Right hindlimb (tissue), 1 donor: ENCODE data around the gene NDFIP1.
"Not testable (repeated sequence)": the region's sequence is repeated elsewhere in the genome, so short reads cannot be mapped to it uniquely, and the experiment has no call there.

Experiments
- DNase-seq: peaks from one replicate; pipeline ENCODE4 v3.0.0-alpha.2; 2018

The NDFIP1 gene

GRCh38 chr5:142120247-142120935, 11.8 kb downstream of the NDFIP1 start:
- DNase-seq: no peak

GRCh38 chr5:142122121-142122520, 13.5 kb downstream of the NDFIP1 start:
- no peak for DNase-seq

DNA sequence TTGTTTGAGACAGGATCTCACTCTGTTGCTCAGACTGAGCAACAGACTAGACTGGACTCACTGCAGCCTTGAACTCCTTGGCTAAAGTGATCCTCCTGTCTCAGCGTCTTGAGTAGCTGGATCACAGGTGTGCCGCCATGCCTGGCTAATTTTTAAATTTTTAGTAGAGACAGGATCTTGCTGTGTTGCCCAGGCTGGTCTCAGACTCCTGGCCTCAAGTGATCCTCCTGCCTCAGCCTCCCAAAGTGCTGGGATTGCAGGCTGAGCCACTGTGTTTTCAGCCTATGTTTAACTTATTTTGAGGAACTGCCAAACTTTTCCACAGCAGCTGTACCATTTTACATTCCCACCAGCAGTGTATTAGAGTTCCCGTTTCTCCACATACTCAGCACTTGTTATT, 16.8 kb downstream of the NDFIP1 start:
- DNase-seq: no peak

DNA sequence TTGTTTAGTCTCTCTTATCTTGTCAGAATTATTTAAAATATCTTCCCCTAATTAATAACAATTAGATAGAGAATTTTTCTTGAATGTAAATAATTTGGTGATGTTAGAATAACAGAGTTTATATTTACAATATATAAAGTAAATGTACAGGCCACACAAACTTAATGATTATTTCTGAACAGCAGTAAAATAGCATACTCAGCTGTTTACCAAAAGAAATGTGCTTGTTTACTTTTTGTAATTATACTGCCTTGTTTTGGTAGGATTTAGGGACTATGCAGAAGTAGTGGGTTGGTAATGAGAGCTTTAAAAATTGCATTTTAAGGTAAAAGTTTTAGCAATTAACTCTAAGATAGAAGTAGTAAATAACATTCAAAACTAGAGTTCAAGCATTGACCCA, 17.4 kb downstream of the NDFIP1 start:
- no peak for DNase-seq

DNA sequence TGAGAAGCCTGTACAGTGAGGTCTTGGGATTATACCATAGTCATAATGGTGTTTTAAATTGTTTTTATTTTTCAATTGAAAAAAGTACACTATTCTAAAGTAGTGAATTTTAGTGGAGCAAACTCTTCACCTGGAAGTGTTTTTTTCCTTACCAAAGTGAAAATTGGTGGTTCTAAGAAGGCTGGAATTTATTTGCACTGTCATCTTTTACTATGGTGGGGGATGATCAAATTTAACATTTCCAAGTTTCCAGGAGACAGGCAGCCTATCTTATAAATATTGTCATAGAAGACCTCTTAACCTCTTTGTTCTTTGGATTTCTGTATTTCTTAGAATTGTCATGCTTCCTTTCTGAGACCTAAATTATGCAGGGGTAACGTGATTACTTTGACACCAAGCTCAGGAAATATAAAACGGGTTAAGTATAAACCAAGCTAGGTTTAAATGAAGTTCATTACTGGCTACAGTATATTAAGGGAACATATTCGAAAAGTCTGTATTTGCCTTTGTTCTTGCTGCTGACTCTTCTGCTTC, 20.2 kb downstream of the NDFIP1 start:
- DNase-seq: no peak

- DNase-seq: no peak
Observed at GRCh38 chr5:142129446-142130066, 21.0 kb downstream of the NDFIP1 start.

GRCh38 chr5:142131394-142131793, 22.8 kb downstream of the NDFIP1 start:
- no peak for DNase-seq

DNA sequence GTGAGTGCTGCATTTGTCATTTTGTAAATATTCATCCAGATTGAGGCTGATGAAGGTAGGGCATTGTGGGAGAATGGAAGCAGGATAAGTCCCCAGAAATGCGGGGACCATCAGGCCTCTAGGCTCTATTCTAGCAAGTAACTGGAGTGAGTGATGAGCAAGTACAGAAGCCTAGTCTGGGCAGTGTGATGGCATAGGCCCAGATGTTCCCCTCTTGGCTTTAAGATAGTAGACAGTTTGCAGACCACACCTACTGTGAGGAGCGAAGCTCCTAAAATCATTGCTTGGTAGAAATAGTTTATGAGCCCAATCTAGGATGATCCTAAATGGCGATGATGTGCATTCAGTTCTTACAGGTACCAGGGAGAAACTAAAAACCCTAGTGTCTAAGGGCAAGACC, 24.3 kb downstream of the NDFIP1 start:
- DNase-seq: no peak

DNA sequence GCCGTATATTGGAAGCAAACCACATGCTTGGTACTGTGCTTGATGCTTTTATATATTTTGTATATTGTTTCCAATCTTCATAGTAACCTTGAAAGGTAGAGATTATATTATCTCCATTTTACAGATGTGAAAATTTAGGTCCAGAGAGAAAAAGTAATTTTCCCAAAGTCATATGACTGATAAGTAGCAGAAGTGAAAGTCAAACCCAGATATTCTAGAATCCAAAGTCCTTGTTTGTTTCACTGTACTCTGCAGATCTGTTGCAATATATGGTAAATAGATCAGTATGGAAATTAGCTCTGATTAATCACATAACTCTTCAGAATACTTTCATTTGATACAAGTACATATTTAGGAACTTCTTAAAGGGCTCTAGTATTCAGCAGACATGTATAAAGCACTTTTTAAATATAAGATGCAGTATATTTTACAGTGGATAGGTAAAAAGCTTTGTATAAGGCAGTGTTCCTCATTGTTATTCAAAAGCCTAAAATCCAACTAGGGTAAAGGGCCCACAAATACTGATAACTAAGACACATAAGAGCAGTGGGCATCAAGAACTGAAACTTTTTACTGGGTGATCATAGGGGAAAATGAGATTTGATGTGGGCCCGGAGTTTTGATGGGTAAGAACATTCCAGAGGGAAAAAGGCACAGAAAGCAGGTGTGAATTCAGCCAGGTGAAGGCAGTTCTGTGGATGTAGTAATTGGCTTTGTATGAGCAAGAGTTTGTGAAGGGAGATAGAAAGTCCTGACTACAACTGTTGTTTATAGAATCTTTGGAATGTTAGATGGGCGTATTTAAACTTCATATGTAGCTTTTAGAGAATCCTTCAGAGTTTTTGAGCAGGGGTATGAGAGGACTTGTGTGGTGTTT, 25.0 kb downstream of the NDFIP1 start:
- DNase-seq: no peak

DNA sequence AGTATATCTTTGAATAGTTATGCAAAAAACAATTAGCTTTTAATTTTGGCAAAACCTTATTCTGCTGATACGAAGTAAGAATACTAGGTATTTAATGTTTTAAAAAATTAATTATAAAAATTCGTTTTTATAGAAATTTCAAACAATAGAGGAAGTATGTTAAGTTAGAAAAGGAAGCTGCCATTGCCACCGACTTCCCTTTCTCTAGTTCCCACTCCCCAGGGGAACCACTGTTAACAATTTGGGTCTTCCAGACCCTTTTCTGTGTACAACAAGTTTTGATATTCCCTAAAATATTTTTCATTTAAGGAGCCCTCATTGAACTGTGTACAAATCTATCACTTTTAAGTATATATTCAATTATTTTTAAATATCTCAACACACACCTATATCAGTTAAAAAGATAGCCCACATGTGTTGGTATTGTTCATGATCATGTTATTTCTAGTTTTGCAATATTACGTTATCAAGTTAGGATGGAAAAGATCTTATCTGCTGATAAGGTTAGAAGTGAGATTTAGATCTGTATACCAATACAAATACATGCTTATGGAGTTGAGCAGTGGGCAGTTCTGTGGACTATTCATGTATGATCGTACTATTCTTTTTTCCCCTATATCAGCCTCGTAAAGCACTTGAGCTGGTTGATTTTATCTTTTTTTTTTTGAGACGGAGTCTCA, 25.9 kb downstream of the NDFIP1 start:
- DNase-seq: no peak

GRCh38 chr5:142141463-142141862, 32.9 kb downstream of the NDFIP1 start:
- no peak for DNase-seq

DNA sequence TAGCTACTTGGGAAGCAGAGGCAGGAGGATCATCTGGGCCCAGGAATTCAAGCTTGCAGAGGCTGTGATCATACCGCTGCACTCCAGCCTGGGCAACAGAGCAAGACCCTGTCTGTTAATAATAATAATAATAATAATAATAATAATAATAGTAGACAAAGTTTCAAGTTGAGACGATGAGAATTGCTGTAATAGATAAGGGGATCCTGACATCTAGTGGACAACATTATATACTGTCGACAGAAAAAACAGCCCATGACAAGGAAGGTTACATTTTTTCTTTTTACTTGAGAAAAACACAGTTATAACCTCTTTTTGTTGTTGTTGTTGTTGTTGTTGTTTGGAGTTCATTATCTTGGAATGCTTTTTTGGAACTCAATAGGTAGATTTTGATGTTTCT, 35.3 kb downstream of the NDFIP1 start:
- no peak for DNase-seq

DNA sequence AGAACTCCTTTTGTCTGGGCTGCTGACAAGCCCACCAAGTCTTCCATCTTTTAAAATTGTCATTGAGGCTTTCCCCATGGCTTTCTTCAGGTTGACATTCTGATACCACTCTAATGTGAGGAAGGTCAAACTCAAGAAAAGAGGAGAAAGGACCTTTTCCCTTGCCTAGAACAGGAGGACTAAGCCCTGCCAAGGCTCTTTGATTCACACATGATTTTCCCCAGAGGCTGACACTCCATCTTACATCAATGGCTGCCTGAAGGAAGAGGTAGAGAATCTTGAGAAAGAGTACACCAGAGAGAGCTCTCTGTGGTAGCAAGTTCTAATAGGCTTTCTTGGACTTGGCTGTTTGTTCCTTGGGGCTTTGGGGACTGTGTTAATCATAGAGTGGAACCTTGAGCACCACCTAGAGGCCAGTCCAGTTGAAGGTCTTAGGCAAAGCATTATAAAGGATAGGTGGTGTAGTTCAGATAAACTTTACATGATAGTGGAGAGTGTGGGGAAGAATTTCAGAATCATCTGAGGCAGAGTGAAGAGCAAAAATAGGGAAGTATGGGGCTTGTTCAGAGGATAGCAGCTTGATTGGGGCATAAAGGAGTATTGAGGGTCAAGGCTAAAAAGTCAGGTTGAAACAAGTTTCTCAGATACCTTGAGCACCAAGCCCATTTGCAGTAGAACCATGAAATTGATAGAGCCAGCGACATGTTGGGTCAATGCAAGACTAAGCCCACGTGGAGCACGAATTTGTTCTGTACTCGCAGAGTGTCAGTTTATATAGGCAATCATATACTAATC, 36.7 kb downstream of the NDFIP1 start:
- DNase-seq: peak; percentile 61

DNA sequence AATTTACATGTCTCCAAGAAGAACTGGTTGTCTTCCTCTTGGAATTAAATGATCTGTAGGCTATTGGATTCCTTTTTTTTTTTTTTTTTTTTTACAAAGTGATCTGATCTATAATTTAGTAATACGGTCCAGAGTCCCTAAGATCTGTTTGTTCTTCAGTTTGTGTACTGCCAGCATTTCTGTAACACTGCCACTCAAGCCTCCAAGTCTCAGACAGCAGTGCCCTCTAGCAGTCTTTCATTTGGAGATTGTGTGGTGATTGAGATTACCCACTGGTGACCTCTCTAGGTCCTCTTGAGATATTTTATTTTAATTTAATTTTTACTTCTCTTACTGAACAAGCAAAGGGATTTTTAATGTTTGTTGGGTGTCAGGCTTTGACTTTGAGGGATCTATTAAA, 40.8 kb downstream of the NDFIP1 start:
- no peak for DNase-seq

DNA sequence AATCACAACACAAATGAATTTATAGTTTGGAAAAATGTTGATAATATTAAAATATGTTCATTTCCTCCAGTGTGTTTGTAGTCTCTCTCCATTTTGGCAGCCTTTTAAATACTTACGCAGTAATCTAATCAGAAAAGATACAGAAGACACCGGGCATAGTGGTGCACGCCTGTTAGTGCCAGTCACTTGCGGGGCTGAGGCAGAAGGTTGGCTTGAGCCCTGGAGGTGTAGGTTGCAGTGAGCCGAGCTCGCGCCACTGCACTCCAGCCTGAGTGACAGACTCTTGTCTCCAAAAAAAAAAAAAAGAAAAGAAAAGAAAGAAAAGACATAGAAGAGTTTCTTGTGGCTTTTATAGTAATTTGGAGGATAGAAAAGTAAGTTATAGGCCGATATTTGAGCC, 41.9 kb downstream of the NDFIP1 start:
- DNase-seq: no peak

- DNase-seq: peak; percentile 70
Observed at GRCh38 chr5:142151436-142152383, 43.1 kb downstream of the NDFIP1 start.

DNA sequence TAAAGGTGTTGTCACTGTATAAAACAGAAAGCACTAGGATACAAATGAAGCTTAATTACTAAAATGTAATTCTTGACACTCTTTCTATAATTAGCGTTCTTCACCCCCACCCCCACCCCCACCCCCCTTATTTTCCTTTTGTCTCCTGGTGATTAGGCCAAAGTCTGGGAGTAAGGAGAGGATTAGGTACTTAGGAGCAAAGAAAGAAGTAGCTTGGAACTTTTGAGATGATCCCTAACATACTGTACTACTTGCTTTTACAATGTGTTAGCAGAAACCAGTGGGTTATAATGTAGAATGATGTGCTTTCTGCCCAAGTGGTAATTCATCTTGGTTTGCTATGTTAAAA, 43.8 kb downstream of the NDFIP1 start:
- DNase-seq: no peak

DNA sequence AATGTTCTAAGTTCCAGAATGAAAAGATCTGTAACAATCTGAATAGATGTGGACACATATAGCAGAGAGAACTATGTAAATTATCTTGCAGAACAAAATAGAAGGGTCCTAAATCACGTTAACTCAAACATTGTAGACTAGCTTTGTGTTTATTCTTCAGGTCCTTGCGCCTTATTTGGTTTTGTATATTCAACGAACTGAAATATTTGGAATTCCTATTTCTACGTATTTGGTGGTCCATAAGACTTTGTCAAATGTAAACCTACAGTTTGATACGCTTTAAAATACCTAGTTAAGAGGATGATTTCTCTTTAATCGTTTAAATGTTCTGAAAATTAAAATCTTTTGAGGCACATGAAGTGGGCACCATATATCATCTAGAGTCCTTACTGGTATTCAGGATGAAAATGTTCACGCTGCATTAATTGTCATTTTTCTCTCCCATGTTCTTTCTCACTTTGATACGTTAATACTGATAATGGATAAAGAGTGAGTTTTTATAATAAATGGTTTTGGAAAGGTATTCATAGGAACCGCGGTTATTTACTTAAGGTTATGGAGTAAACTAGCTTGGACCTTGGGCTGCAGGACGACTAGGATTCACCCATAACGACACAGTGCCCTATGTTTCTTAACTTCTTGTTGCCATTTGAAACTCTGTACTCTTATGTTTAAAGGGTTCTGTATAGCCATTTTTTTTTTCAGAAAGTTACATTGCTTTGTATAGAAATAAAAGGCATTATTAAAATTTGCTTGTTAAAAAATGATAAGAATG, 45.3 kb downstream of the NDFIP1 start:
- DNase-seq: no peak

DNA sequence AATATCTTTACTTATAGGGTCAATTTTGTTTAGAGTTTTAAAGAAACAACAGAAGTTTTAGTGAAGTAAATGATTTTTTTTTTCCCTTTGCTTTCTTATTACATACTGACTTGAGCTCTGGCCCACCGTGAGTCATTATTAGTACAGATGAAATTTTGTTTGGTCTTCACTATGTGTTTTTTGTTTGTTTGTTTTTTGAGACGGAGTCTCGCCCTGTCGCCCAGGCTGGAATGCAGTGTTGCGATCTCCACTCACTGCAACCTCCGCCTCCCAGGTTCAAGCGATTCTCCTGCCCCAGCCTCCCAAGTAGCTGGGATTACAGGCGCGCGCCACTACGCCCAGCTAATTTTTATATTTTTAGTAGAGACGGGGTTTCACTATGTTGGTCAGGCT, 45.9 kb downstream of the NDFIP1 start:
- DNase-seq: not testable (repeated sequence)

GRCh38 chr5:142156839-142157463, 48.4 kb downstream of the NDFIP1 start:
- DNase-seq: no peak
